HG02571 (cell line): ENCODE measurements around the gene GPX8.

Experiments
- ATAC-seq: cut with Tn5 transposase; IDR thresholded peaks from one replicate; pipeline ENCODE4 v1.9.1; 2021; ENCODE audit warnings: mild to moderate bottlenecking, moderate library complexity; ENCODE audit not compliant: unreplicated experiment

GPX8 gene, protein sequence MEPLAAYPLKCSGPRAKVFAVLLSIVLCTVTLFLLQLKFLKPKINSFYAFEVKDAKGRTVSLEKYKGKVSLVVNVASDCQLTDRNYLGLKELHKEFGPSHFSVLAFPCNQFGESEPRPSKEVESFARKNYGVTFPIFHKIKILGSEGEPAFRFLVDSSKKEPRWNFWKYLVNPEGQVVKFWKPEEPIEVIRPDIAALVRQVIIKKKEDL

GRCh38 chr5:55159763-55160492 lies at the start of gene GPX8:
TSS of gene GPX8 (plus strand) at chr5:55160171. CDS start at chr5:55160193, 22 bp downstream.
- no peak for ATAC-seq

GRCh38 chr5:55110217-55110616 lies 49.8 kb upstream of the GPX8 start:
- ATAC-seq = no peak

- ATAC-seq = no peak
Measured at GRCh38 chr5:55113327-55113726, 46.6 kb upstream of the GPX8 start.

DNA sequence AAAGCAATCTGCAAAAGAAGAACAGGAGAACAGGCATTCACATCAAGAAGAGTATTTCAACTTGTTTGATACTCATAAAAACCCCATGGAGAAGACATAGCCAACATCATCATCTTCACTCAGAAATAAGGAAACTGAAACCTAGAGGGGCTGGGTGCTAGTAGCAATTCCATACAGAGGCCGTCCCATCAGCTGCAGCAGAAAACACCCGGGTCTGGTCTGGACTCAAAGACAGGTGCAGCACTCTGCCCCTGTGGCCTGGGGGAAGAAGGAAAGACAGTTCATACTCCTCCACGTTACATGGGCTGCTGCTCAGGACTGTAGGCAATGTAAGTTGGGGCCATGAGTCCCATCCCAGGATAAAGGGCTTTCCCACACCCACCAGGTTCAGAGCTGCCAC lies 45.9 kb upstream of the GPX8 start:
- ATAC-seq = no peak

- no peak for ATAC-seq
Measured at GRCh38 chr5:55123365-55123764, 36.6 kb upstream of the GPX8 start.

DNA sequence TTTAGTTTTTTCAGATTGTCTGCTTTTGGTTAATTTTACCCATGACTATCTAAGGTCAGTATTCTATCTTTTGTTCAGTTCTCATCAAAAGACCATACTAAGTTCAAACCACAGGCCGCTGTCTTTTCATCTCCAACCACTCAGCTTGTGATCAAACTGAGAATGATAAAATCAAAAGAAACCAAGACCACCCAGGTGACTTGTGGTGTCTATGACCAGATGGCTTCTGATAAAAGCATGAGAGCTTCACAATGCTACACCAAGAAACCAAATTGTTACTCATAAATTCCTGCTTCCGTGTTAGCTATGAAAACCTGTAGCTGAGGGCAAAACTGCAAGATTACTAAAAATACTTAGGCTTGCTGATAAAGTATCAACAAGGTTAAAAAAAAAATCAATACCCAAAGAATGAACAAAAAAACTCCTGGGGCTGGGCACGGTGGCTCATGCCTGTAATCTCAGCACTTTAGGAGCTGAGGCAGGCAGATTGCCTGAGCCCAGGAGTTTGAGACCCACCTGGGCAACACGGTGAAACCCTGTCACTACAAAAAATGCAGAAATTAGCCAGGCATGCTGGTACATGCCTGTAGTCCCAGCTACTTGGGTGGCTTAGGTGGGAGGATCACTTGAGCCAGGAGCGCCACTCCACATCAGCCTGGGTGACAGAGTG lies 25.8 kb upstream of the GPX8 start:
- ATAC-seq = no peak

GRCh38 chr5:55136521-55136920 lies 23.4 kb upstream of the GPX8 start:
- no peak for ATAC-seq

- ATAC-seq = no peak
Measured at GRCh38 chr5:55140908-55141665, 18.9 kb upstream of the GPX8 start.

DNA sequence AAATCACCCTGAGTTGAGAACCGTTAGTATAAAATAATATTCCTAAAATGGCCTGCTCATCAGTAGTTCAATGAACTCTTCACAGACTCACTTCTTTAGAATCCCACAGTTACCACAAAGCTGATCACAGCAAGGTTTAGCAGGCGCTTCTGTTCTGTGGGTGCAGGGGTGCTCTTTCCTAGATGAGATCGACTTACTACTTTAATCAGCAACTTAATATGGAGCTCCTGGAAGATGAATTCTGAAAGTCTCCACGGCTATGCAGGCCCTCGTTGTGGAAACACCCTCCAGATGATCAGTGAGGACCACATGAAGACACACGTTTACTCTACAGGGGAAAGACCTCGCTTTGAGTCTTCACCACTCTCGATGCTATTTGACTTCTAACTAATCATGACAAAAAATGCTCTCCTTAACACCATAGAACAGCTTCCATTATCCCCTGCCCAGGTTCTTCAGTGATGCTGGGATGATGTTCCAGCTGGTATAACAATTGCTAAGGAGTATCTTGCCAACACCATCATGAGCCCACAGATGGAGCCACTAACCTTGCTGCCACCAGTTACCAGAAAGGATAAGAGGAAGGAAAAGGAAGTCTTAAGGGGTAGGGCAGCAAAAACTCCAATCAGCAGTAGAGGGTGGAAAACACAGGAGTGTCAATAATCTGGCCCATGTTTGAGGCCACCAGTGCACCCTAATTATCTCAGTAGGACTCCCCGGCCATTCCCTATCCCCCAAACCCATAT lies 17.9 kb upstream of the GPX8 start:
- ATAC-seq = no peak

DNA sequence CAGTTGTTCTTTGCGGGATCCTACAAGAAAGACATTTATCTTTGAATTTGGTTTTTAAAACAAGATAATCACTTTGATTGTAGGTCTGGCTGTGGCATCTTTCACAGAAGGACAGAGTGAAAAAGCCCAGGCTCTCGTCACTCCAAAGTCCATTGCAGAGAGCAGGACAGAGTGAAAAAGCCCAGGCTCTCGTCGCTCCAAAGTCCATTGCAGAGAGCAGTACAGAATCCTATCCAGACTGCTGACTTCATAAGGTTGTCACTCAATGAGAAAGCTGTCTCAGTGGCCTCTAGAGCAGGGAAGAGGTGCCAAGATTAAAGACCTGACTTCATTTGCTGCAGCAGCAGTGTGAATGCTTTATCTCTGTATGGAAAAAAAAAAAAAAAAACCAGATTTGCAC lies 16.3 kb upstream of the GPX8 start:
- no peak for ATAC-seq

DNA sequence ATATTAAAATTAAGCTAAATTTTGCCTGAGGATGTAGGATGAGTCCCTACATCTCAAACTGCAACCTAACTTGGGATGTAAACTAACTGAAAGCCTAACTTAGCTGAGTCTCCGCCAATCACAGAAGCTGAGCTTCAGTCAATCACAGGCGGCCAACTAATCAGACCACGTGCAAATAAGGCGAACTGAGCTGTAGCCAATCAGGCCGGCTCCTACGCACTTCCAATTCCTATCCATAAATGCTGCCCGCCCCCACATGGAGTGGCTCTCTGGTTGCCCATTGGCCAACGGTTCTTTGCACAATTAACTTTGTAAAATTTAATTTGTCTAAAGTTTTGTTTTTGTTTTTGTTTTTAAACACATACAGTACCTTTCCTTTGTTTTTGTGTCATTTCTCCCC lies 13.9 kb upstream of the GPX8 start:
- ATAC-seq = no peak

- ATAC-seq = peak; percentile 69
Measured at GRCh38 chr5:55146543-55147151, 13.3 kb upstream of the GPX8 start.

- no peak for ATAC-seq
Measured at GRCh38 chr5:55149308-55149795, 10.6 kb upstream of the GPX8 start.

GRCh38 chr5:55151923-55152842 lies 7.8 kb upstream of the GPX8 start:
- ATAC-seq = no peak

GRCh38 chr5:55154873-55155272 lies 5.1 kb upstream of the GPX8 start:
- ATAC-seq = no peak

DNA sequence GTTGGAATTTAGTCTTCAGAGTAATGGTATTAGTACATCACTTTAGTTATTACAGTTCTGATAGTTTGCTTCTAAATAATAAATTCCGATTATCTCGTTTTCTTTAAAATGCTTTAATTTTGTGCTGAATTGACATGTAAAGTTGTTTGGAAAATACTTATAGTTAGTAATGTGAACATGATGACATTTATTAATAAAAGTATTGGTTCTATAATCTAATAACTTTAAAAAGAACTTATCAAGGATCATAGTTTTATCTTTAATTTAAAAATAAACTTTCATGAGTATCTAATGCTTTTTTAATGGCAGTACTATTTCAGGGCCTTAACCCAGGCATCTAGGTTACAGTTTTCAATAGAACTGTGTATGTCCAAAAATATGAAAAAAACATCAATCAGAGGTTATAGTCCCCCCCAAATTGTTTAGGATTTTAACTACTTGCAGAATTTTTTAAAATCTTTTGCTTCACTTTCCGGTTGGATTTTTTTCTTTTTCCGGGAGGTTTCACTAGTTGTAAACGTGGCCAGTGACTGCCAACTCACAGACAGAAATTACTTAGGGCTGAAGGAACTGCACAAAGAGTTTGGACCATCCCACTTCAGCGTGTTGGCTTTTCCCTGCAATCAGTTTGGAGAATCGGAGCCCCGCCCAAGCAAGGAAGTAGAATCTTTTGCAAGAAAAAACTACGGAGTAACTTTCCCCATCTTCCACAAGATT lies 680 bp downstream of the GPX8 start:
- no peak for ATAC-seq

DNA sequence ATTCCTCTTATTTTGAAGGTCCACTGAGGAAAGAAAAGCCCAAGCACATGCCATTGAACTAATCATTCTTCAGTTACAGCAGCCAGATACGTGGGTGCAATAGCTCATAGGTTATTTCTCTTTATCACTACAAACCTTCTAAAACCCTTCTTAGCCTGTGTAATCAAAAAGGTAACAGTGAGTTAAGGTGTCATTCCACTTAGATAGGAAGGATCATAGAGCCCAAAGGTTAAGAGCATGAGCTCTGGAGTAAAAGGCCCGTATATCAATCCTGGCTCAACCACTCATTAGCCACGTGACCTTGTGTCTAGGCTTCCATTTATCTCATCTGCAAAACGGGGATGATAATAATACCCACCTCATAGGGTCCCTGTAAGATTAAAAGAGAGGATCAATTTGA lies 2.7 kb downstream of the GPX8 start:
- ATAC-seq = no peak

GRCh38 chr5:55171471-55171870 lies 11.5 kb downstream of the GPX8 start:
- ATAC-seq = no peak
